Tibial nerve (tissue), 4 donors: Measurements from ENCODE around the gene PPP1R7. TPM values are rescaled to one million over a fixed set of nuclear protein-coding genes. Genes with fewer than 3 reads are reported as not detected.

ENCODE experiments used
- DNase-seq, 2 donors: peaks; one replicate each; pipeline ENCODE4 v3.0.0-alpha.2; 2019; ENCODE audit warnings: low spot score in 2 of 2
- H3K27ac ChIP-seq, 4 donors: fragments of 200-600 bp; sonication (generic) in 3 of 4; one replicate each; pipeline ENCODE4 v1.5.1; 2017 to 2019; ENCODE audit warnings: mild to moderate bottlenecking in 1 of 4
- H3K27me3 ChIP-seq, 2 donors: fragments of 200-600 bp; sonication (generic) in 1 of 2; one replicate each; pipeline versions ENCODE4 v1.5.1 to v1.6.0; 2017 to 2019
- H3K36me3 ChIP-seq, 3 donors: fragments of 200-600 bp; sonication (generic); one replicate each; pipeline ENCODE4 v1.5.1; 2018 to 2019
- H3K4me1 ChIP-seq, 4 donors: fragments of 200-600 bp; sonication (generic) in 3 of 4; one replicate each; pipeline ENCODE4 v1.5.1; 2017 to 2019
- H3K4me3 ChIP-seq, 4 donors: fragments of 200-600 bp; sonication (generic) in 3 of 4; one replicate each; pipeline ENCODE4 v1.5.1; 2017 to 2019; ENCODE audit warnings: mild to moderate bottlenecking in 1 of 4, moderate library complexity in 1 of 4
- H3K9me3 ChIP-seq, 4 donors: fragments of 200-600 bp; sonication (generic) in 3 of 4; one replicate each; pipeline ENCODE4 v1.5.1; 2017 to 2019
- CTCF ChIP-seq, 5 experiments: fragments of 200-600 bp in 3 of 5; fragments of 450-650 bp in 2 of 5; sonication (generic) in 3 of 5; IDR thresholded peaks; one replicate each; pipeline ENCODE4 v1.5.1; 2016 to 2019; ENCODE audit warnings: antibody characterized with exemption in 5 of 5, mild to moderate bottlenecking in 3 of 5, moderate library complexity in 2 of 5
- EP300 ChIP-seq, 2 donors: sonication (generic); formaldehyde crosslinking; IDR thresholded peaks; one replicate each; pipeline ENCODE4 v1.6.1; 2017; ENCODE audit warnings: antibody characterized with exemption in 2 of 2, mild to moderate bottlenecking in 1 of 2
- POLR2A ChIP-seq, 2 donors: fragments of 450-650 bp; IDR thresholded peaks; one replicate each; pipeline ENCODE4 v1.6.1; 2017; ENCODE audit warnings: antibody characterized with exemption in 2 of 2, mild to moderate bottlenecking in 2 of 2, moderate library complexity in 2 of 2
- WGBS, 2 donors: methylation state at CpG; one replicate each; pipeline ENCODE4 v1.1.5; 2018; 5-methylcytosine and 5-hydroxymethylcytosine counted together
- total RNA-seq, 4 donors: library from RNA; depleted of rRNA; stranded (reverse); fragments of >200 nt; gene quantifications; one replicate each; pipeline ENCODE4 v1.1.0, GENCODE V29; 2016

The PPP1R7 gene
- total RNA-seq, 4 donors from 2014 or later, result 29.5 to 53.8 (median 38.1) TPM

- H3K9me3 ChIP-seq, result no peaks in the 10 kb centered on the region
- H3K4me3 ChIP-seq, result peak overlapping the region in 2 of 4 donors; percentile 53 to 72
- 61 to 65% methylated on average over 4 of the region's 4 CpGs for WGBS, 2 donors
- H3K27ac ChIP-seq, result no peak overlapping the region
- no peak for DNase-seq
- no peaks in the 10 kb centered on the region for H3K36me3 ChIP-seq
- H3K27me3 ChIP-seq, result no peaks in the 10 kb centered on the region
- peaks cover 0 to 20% (median 10%) of the 10 kb centered on the region in 4 donors for H3K4me1 ChIP-seq
- TF ChIP-seq EP300 (IDR thresholded peaks at IDR 0.05), result no peak
- no peak for TF ChIP-seq CTCF (IDR thresholded peaks at IDR 0.05)
- no peak for TF ChIP-seq POLR2A (IDR thresholded peaks at IDR 0.05)
These were observed 68.7 kb downstream of the PPP1R7 start for GRCh38 chr2:241219030-241219382.

GRCh38 chr2:241219856-241220356 lies 69.6 kb downstream of the PPP1R7 start:
- H3K9me3 ChIP-seq, result no peaks in the 10 kb centered on the region
- H3K4me3 ChIP-seq, result no peak overlapping the region
- peaks cover 0 to 29% (median 16%) of the 10 kb centered on the region in 4 donors for H3K4me1 ChIP-seq
- peaks cover 0 to 1% (median 0%) of the 10 kb centered on the region in 3 donors for H3K36me3 ChIP-seq
- H3K27ac ChIP-seq, result no peak overlapping the region
- H3K27me3 ChIP-seq, result no peaks in the 10 kb centered on the region
- DNase-seq, result no peak
- TF ChIP-seq EP300 (IDR thresholded peaks at IDR 0.05), result no peak
- TF ChIP-seq CTCF (IDR thresholded peaks at IDR 0.05), result no peak
- TF ChIP-seq POLR2A (IDR thresholded peaks at IDR 0.05), result no peak
- whole genome bisulfite sequencing, 2 donors, result 91 to 92% methylated on average over 6 of the region's 6 CpGs

GRCh38 chr2:241223211-241224017 lies 73.1 kb downstream of the PPP1R7 start:
- Histone ChIP-seq H3K9me3 (no peaks in the 10 kb centered on the region), H3K27me3 (no peaks in the 10 kb centered on the region), H3K4me3 (no peak overlapping the region), H3K27ac (peak overlapping the region in 2 of 4 donors; percentile 55 to 59), H3K4me1 (peaks cover 0 to 26% (median 15%) of the 10 kb centered on the region in 4 donors), H3K36me3 (peaks cover 0 to 35% (median 0%) of the 10 kb centered on the region in 3 donors)
- no peak for DNase-seq
- WGBS, 2 donors, result 53 to 57% methylated on average over 21 to 23 of the region's 23 CpGs
- TF ChIP-seq EP300 (IDR thresholded peaks at IDR 0.05) (no peak), CTCF (IDR thresholded peaks at IDR 0.05) (no peak), POLR2A (IDR thresholded peaks at IDR 0.05) (no peak)

- Histone ChIP-seq H3K27ac (peak overlapping the region in 2 of 4 donors; percentile 55 to 59), H3K27me3 (no peaks in the 10 kb centered on the region), H3K36me3 (peaks cover 0 to 43% (median 7%) of the 10 kb centered on the region in 3 donors), H3K9me3 (no peaks in the 10 kb centered on the region), H3K4me1 (peaks cover 0 to 18% (median 11%) of the 10 kb centered on the region in 4 donors), H3K4me3 (no peak overlapping the region)
- WGBS, 2 donors, result 36 to 39% methylated on average over 16 to 26 of the region's 26 CpGs
- no peak for DNase-seq
- TF ChIP-seq POLR2A (IDR thresholded peaks at IDR 0.05), result no peak
- no peak for TF ChIP-seq EP300 (IDR thresholded peaks at IDR 0.05)
- no peak for TF ChIP-seq CTCF (IDR thresholded peaks at IDR 0.05)
These were observed 74.0 kb downstream of the PPP1R7 start for GRCh38 chr2:241224018-241224850.
